Activated T-cell treated with anti-CD3 and anti-CD28 coated beads for 1 hour (primary cell): ENCODE data around the gene AR.

Experiments used
- DNase-seq: peaks from one replicate; pipeline ENCODE4 v3.0.0-alpha.2; 2020; ENCODE audit warnings: low read depth

The AR gene, protein sequence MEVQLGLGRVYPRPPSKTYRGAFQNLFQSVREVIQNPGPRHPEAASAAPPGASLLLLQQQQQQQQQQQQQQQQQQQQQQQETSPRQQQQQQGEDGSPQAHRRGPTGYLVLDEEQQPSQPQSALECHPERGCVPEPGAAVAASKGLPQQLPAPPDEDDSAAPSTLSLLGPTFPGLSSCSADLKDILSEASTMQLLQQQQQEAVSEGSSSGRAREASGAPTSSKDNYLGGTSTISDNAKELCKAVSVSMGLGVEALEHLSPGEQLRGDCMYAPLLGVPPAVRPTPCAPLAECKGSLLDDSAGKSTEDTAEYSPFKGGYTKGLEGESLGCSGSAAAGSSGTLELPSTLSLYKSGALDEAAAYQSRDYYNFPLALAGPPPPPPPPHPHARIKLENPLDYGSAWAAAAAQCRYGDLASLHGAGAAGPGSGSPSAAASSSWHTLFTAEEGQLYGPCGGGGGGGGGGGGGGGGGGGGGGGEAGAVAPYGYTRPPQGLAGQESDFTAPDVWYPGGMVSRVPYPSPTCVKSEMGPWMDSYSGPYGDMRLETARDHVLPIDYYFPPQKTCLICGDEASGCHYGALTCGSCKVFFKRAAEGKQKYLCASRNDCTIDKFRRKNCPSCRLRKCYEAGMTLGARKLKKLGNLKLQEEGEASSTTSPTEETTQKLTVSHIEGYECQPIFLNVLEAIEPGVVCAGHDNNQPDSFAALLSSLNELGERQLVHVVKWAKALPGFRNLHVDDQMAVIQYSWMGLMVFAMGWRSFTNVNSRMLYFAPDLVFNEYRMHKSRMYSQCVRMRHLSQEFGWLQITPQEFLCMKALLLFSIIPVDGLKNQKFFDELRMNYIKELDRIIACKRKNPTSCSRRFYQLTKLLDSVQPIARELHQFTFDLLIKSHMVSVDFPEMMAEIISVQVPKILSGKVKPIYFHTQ

GRCh38 chrX:67543818-67544217, at the start of gene AR:
Gene AR, plus strand, starts transcription at chrX:67544021. Its CDS starts 1,126 bp downstream, at chrX:67545147.
- DNase-seq, result no peak

GRCh38 chrX:67500617-67501016, 43.2 kb upstream of the AR start:
- no peak for DNase-seq

DNA sequence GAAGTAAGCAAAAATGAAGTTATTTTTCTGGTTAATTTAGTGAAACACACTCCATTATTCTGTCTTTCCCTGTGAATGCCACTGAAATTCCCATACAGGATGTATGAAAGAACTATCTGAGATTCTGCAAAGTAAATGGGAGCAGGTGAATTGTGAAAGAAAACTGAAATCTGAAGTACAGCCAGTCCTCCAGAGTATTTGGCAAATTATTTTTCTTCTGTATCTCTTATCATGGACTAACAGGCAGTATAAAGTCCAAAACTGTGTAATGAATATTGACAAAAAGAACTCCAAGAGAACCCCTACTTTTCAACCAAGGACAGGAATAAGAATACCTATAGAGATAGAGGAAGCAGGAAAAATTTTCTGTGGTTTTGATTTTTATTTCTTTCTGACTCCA, 40.8 kb upstream of the AR start:
- no peak for DNase-seq

DNA sequence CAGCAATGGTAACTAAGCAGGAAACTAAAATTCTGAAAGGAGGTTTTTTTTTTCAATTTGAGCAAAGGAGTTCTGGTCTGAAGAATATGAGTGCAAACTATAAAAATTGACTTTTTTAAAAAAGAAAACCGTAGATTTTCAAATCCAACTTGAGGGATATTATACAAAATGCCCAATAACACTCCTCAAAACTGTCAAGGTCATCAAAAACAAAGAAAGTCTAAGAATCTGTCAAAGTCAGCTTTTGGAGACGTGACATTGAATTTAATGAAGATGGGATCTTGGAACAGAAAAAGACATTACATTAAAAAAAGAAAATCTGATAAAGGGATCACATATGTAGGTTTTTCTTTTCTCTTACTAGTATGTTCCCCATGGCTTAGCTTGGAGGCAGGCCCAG, 40.4 kb upstream of the AR start:
- no peak for DNase-seq

GRCh38 chrX:67520671-67521070, 23.1 kb upstream of the AR start:
- no peak for DNase-seq

GRCh38 chrX:67523002-67523681, 20.7 kb upstream of the AR start:
- DNase-seq, result no peak

DNA sequence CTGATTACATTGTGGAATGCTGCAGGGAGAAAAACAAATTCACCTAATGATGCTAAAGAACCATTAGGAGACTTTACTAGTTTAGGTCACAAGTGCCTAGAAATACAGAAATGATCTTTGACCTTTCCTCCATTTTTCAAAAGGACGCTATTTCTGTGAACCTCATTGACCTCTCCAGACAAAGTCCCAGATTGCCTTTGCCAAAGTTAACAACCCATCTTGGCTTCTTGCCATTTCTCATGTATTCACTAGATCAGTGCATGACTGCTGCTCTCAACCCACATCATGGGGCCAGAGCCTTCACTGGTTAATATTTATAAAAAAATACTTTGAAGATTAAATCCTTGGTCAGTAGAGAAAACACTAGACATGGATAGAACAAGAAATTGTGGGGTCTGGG, 19.9 kb upstream of the AR start:
- DNase-seq, result no peak

DNA sequence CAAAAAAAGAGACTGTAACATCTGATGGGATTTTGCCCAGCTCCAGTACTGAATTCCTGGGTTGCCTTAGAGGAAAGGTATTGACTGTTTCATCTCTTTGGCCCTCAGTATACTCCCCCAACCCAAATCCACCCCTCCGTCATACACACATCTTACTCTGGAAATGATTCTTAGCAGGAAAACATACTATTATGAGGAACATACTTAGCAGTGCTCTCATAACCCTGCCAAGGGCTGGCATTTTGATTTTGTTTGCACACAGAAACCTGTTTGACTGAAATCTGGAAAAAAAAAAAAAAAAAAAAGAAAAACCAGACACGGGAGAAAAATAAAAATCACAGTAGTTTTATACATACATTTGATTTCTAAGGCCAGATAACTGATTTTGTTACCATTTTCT, 19.4 kb upstream of the AR start:
- no peak for DNase-seq

DNA sequence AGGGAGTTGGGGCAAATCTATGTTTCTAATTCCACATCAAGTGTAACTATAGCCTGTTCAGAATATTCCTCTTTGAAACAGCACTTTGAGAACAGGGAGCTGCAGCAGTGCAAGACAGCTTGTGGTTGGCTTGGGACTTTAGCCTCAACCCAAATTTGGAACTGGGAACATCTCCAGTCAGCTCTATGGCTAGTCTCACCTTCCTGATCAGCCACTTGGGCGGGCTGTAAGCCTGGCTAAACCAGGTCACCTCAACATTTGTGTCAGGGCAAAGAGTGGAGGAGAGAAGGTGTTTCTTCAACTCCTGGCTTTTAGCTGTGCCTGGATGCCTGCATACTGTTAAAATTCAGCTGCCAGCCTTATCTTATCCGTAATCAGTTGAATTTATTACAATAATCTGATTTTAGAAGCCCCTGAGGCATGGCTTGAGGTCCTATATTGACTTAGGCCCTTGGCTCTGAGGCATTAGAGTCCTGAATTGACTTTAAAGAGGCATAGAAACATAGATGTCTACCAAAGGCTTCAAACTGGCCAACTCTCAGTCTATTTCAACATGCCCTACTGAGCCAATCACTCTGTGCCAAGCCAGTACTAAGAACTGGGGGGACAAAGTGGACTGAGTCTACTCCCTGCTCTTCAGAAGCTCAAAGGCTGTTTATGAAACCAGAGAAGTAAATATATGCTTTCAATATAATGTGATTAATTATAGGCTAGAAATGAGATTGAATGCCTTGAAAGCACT, 18.7 kb upstream of the AR start:
- DNase-seq, result no peak

DNA sequence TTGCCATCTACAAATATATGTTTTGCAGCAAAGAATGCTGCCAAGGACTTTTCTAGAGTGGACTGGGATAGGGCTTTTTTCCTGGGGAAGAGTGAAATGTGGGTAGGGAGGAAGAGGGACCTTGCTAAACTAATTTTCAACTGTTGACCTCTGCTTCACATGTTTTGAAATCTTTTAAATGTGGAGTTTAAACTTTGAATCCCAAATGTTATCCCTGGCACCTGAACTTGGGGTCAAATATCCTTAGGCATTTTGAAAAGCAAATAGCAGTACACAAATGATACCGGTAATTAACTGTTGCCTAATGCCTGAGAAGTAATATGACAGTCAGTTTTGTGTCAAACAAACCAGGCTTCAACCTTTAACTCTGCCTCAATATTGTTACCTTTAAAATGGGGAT, 7.3 kb upstream of the AR start:
- DNase-seq, result no peak

DNA sequence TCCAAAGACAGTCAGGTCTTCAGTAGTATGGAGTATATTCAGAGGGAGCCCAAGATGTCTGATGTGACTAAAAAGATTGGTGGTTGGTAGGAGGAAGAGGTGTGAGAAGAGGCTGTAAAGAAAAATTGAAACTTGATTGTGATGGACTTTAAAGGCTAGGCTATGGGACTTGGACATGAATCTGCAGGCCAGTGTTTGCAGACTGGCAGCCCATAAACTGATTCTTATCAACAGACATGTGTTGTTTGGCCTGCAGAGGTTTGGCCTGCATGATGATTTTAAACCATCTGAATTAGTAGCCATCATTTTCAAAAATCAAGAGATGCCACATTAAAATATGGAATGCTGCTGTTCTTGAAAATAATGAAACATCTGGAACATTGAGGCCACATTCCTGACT, 5.4 kb upstream of the AR start:
- DNase-seq, result no peak

- no peak for DNase-seq
Measured at GRCh38 chrX:67544281-67545035, 637 bp downstream of the AR start.

DNA sequence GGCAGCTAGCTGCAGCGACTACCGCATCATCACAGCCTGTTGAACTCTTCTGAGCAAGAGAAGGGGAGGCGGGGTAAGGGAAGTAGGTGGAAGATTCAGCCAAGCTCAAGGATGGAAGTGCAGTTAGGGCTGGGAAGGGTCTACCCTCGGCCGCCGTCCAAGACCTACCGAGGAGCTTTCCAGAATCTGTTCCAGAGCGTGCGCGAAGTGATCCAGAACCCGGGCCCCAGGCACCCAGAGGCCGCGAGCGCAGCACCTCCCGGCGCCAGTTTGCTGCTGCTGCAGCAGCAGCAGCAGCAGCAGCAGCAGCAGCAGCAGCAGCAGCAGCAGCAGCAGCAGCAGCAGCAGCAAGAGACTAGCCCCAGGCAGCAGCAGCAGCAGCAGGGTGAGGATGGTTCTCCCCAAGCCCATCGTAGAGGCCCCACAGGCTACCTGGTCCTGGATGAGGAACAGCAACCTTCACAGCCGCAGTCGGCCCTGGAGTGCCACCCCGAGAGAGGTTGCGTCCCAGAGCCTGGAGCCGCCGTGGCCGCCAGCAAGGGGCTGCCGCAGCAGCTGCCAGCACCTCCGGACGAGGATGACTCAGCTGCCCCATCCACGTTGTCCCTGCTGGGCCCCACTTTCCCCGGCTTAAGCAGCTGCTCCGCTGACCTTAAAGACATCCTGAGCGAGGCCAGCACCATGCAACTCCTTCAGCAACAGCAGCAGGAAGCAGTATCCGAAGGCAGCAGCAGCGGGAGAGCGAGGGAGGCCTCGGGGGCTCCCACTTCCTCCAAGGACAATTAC, 1.4 kb downstream of the AR start:
- no peak for DNase-seq

DNA sequence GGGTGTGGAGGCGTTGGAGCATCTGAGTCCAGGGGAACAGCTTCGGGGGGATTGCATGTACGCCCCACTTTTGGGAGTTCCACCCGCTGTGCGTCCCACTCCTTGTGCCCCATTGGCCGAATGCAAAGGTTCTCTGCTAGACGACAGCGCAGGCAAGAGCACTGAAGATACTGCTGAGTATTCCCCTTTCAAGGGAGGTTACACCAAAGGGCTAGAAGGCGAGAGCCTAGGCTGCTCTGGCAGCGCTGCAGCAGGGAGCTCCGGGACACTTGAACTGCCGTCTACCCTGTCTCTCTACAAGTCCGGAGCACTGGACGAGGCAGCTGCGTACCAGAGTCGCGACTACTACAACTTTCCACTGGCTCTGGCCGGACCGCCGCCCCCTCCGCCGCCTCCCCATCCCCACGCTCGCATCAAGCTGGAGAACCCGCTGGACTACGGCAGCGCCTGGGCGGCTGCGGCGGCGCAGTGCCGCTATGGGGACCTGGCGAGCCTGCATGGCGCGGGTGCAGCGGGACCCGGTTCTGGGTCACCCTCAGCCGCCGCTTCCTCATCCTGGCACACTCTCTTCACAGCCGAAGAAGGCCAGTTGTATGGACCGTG, 2.2 kb downstream of the AR start:
- no peak for DNase-seq

- DNase-seq, result no peak
Measured at GRCh38 chrX:67546496-67547423, 2.9 kb downstream of the AR start.

- no peak for DNase-seq
Measured at GRCh38 chrX:67555578-67556203, 11.9 kb downstream of the AR start.

GRCh38 chrX:67558267-67558666, 14.4 kb downstream of the AR start:
- DNase-seq, result no peak
